Myocyte (in vitro differentiated cells): Measurements from ENCODE around the gene SPAG7. TPM values are rescaled to one million over a fixed set of nuclear protein-coding genes. Genes with fewer than 3 reads are reported as not detected.

Experiments
- DNase-seq: peaks from one replicate; pipeline ENCODE4 v3.0.0-alpha.2; 2012; ENCODE audit warnings: low read depth
- total RNA-seq: library from RNA; depleted of rRNA; stranded (reverse); fragments of >200 nt; gene quantifications from 2 replicates; pipeline ENCODE4 v1.2.3, GENCODE V29; 2014

SPAG7 gene
- total RNA-seq, 1 donor from 2014 or later = 133 TPM

GRCh38 chr17:4950075-4950745, 17.4 kb downstream of the SPAG7 start:
- DNase-seq = peak; percentile 44

GRCh38 chr17:4949321-4950074, 18.1 kb downstream of the SPAG7 start:
- peak; percentile 92 for DNase-seq

GRCh38 chr17:4948931-4949320, 18.7 kb downstream of the SPAG7 start:
- DNase-seq = peak; percentile 88

GRCh38 chr17:4948166-4948930, 19.3 kb downstream of the SPAG7 start, which contains the start of gene PFN1:
PFN1 (minus strand) TSS chr17:4948530; CDS start chr17:4948394, 136 bp downstream.
- peak; percentile 89 for DNase-seq

- peak; percentile 62 for DNase-seq
Measured at GRCh38 chr17:4947411-4948165, 20.0 kb downstream of the SPAG7 start.

- peak; percentile 41 for DNase-seq
Measured at GRCh38 chr17:4947010-4947410, 20.6 kb downstream of the SPAG7 start.

- no peak for DNase-seq
Measured at GRCh38 chr17:4946312-4946976, 21.2 kb downstream of the SPAG7 start.

- DNase-seq = peak; percentile 61
Measured at GRCh38 chr17:4945944-4946280, 21.7 kb downstream of the SPAG7 start.

GRCh38 chr17:4945176-4945943, 22.3 kb downstream of the SPAG7 start:
- peak; percentile 90 for DNase-seq

- no peak for DNase-seq
Measured at GRCh38 chr17:4944554-4945175, 23.0 kb downstream of the SPAG7 start.

GRCh38 chr17:4944163-4944553, 23.5 kb downstream of the SPAG7 start:
- DNase-seq = no peak

- no peak for DNase-seq
Measured at GRCh38 chr17:4942760-4943508, 24.7 kb downstream of the SPAG7 start.

GRCh38 chr17:4941319-4941610, 26.4 kb downstream of the SPAG7 start:
- DNase-seq = no peak

GRCh38 chr17:4940555-4941318, 26.9 kb downstream of the SPAG7 start:
- no peak for DNase-seq

- peak; percentile 99 for DNase-seq
Measured at GRCh38 chr17:4939796-4940554, 27.6 kb downstream of the SPAG7 start, which contains the start of the genes RNF167 and SLC25A11. RNF167 (plus strand) TSS chr17:4940268; CDS start chr17:4940910, 642 bp downstream. SLC25A11 (minus strand) TSS chr17:4940046; CDS start chr17:4939910, 136 bp downstream.

- DNase-seq = no peak
Measured at GRCh38 chr17:4939546-4939795, 28.1 kb downstream of the SPAG7 start.
